Fibroblast of skin of right quadriceps (primary cell): ENCODE measurements around the gene MOSPD3.
A peak's percentile ranks its signal among the peaks of the same experiment; 100 is the strongest.
"Not testable (repeated sequence)": the region's sequence is repeated elsewhere in the genome, so short reads cannot be mapped to it uniquely, and the experiment has no call there.

Experiments
- DNase-seq: peaks from one replicate; pipeline ENCODE4 v3.0.0-alpha.2; 2013

The MOSPD3 gene

GRCh38 chr7:100611983-100612729 is at the start of gene MOSPD3:
Gene MOSPD3 (plus strand): TSS chr7:100612540. CDS start chr7:100612792, 252 bp downstream.
- peak; percentile 99 for DNase-seq

- no peak for DNase-seq
Observed at GRCh38 chr7:100563100-100563564, 49.2 kb upstream of the MOSPD3 start.

GRCh38 chr7:100563809-100564400 is 48.4 kb upstream of the MOSPD3 start:
- DNase-seq = peak; percentile 61

DNA sequence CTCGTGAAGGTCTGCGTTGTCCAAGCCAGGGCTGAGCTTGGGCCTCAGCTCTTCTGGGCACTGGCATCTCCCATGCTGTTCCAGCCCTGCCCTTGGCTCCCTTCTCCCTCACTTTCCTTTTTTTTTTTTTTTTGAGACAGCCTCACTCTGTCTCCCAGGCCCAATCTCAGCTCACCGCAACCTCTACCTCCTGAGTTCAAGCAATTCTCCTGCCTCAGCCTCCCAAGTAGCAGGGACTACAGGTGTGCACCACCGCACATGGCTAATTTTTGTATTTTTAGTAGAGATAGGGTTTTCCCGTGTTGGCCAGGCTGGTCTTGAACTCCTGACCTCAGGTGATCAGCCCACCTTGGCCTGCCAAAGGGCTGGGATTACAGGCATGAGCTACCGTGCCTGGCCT is 47.9 kb upstream of the MOSPD3 start:
- DNase-seq = not testable (repeated sequence)

- DNase-seq = no peak
Observed at GRCh38 chr7:100565133-100565571, 47.2 kb upstream of the MOSPD3 start.

DNA sequence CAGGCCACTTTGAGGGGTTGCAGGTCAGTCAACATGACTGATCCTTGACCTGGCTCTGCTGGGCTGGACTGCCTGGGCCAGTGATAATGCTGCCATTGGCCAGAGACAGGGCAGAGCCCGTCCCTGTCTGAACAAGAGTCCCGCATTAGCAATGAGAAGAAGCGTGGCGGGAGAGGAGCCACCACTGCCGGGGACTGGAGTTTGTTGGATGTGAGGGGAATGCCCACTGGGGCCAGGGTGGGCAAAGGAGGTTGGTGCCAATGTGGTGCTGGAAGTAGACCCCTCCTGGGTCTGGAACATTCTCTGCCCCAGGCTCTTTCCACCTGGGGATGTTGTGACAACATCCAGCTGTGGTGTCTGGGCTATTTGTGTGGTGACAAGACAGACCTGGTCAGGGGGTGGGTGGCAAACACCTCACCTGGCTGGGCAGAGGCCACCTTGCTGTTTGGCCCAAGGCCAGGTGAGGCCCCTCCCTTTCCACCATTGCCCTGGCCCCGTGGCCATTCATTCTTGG is 46.3 kb upstream of the MOSPD3 start:
- DNase-seq = no peak

DNA sequence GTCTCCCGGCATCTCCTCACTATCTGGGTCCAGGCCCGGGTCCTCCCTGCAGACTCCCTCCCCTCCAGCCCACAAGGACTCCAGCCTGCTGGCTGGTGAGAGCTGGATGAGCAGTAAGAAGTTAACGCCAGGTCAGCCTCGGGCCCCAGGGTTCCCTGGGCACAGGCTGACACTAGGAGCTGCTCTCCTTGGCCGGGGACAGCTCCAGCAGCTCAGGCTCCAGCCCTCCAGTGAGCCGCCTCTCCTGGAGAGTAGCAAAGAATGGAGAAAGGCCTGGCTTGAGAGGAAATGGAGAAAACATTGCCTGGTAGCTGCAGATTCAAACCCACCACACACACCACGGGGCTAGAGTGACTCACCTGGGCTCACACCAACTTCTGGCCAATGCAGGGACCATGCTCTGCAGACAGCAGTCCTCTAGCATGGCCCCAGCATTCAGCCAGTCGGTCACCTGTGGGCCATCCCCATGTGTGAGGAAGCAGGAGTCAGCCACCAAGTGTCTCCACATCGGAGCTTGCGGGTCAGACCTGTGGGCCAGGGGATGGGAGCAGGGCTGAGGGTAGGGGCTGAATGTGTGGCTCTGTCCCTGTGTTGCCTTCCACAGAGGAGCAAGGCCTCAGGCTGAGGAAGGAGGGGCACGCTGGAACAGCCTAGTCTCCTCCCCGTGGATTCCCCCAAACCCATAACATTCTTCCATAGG is 45.2 kb upstream of the MOSPD3 start:
- DNase-seq = no peak

- no peak for DNase-seq
Observed at GRCh38 chr7:100567751-100568175, 44.6 kb upstream of the MOSPD3 start.

DNA sequence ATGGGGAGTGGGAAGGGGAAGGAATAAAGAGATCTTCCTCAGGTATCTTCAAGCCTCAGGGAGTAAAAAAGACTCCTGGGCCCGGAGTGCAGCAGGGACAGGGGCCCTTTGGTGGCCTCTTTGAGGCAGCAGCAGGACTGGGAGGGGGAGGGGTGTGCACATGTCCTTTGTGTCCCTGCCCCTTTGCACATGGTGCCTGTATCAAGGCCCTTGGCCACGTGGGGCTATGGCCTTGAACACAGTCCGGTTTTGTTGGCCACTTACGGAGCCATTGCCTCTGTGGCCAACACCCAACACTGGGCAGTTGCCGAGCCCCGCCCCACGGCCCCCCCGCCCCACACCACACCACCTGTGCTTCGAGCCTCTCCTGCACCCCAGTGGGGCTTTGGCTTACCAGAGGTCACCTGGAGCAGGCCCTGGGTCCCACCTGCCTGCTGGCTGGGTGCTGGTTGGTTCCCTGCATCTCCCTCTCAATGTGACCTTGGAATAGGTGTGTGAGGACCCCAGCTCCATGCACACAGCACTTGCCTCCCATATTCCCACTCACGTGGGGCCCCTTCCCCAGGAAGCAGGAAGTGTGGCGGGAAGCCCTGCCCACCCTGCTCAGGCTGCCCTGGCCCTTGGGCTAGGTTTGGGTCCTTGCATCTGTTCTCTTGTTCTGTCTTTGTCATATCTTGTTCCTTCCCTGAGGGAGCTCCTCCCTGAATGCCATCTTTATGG is 44.0 kb upstream of the MOSPD3 start:
- no peak for DNase-seq

GRCh38 chr7:100568896-100569844 is 43.2 kb upstream of the MOSPD3 start:
- DNase-seq = no peak

DNA sequence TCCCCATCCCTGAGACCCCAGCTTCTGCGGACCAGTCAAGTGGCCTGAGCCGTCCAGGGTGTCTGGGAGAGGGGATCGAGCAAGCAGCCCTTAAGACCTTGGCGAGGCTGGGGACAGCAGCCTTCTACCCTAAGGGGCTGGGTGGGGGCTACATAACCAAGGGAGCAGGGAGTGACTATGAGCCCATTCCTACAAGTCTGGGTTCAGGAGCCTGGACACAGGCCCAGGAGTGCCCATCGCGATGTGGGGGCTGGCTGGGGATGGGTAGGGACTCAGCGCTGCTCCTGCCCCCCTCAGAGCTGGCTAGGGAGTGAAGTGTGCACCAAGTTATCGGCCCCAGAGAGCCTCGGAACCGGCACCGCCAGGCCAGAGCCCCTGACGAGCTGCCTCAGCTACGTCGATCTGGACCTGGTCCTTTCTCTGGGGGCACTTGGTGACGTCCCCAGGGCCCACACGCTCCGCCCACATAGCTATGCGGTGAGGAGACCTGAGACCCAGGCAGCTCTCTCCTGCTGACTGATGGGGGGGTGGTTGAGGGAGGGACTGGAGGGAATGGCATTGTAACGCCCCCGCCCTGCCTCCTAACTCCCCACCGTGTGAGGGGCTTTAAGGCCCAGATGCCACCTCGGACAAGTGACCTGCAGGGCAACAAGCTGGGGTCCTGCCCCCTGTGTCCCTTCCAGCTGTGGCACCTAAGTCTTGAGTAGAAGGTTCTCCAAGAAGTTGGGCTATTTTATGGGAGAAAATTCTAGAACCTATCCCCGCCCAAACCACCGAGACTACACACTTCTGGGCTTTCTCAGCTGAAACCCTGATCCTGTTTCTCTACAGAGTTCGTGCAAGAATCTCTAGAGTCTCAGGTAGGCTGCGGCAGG is 41.1 kb upstream of the MOSPD3 start:
- DNase-seq = peak; percentile 35

GRCh38 chr7:100571829-100572116 is 40.6 kb upstream of the MOSPD3 start:
- DNase-seq = no peak

GRCh38 chr7:100572281-100572948 is 39.9 kb upstream of the MOSPD3 start:
- DNase-seq = no peak

- no peak for DNase-seq
Observed at GRCh38 chr7:100572949-100573675, 39.2 kb upstream of the MOSPD3 start.

DNA sequence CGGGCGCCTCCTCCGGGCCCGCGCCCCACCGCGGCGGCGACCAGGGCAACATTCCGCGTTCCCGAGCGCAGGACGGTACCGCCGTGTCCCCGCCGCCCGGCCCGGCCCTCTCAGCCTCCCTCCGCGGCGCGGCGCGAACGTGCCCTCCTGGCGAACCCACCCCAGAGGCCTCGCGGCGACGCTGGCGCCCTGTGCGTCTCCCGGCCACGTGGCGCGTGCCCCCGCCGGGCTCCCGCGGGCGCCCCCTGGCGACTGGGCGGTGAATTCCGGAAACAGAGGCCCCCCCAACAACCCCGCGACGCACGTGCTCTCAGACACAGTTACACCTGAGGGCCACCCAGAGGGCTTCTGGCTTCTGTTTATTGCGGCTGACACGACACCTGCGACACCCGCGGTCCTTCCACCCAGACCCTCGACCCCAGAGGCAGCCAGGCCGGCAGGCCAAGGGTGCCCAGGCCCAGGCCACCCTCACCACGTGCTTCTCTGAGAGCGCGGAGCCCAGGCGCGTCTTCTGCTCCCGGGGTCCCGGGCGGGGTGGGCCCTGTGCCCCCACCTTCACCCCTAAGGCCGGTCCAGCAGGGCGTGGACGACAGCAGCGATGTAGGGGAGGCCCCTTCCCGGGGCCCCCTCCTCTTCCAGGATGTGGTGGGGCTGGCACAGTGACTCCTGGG is 38.5 kb upstream of the MOSPD3 start, which contains the start of gene SAP25:
SAP25 (minus strand) TSS at position 210 of the 671 bp plus-strand sequence; CDS start at position 52, 158 bp downstream.
- no peak for DNase-seq

GRCh38 chr7:100574362-100575205 is 37.8 kb upstream of the MOSPD3 start:
- no peak for DNase-seq

GRCh38 chr7:100575206-100575631 is 37.1 kb upstream of the MOSPD3 start:
- DNase-seq = no peak
